Esophagus muscularis mucosa (tissue), 4 donors: ENCODE results near the gene CLCF1. TPM values are rescaled to one million over a fixed set of nuclear protein-coding genes. Genes with fewer than 3 reads are reported as not detected.
"Not testable (repeated sequence)": the region's sequence is repeated elsewhere in the genome, so short reads cannot be mapped to it uniquely, and the experiment has no call there.

Experiments
- DNase-seq: peaks from one replicate; pipeline ENCODE4 v3.0.0-alpha.2; 2017; ENCODE audit errors: extremely low spot score
- H3K27ac ChIP-seq, 4 donors: fragments of 200-600 bp; sonication (generic); replicated peaks in 1 of 4; 1 replicate in 3 of 4; 2 replicates in 1 of 4; pipeline ENCODE4 v1.5.1; 2016 to 2019; ENCODE audit warnings: mild to moderate bottlenecking in 1 of 4
- H3K27me3 ChIP-seq, 4 donors: fragments of 200-600 bp; sonication (generic); one replicate each; pipeline versions ENCODE4 v1.5.1 to v1.6.0; 2016 to 2019
- H3K36me3 ChIP-seq, 4 donors: fragments of 200-600 bp; sonication (generic); one replicate each; pipeline ENCODE4 v1.5.1; 2016 to 2019
- H3K4me1 ChIP-seq, 4 donors: fragments of 200-600 bp; sonication (generic); one replicate each; pipeline ENCODE4 v1.5.1; 2016 to 2019
- H3K4me3 ChIP-seq, 4 donors: fragments of 200-600 bp; sonication (generic); 1 replicate in 2 of 4; 2 replicates in 2 of 4; pipeline ENCODE4 v1.5.1; 2016 to 2019; ENCODE audit warnings: mild to moderate bottlenecking in 4 of 4, moderate library complexity in 1 of 4
- H3K9me3 ChIP-seq, 4 donors: fragments of 200-600 bp; sonication (generic); 1 replicate in 3 of 4; 2 replicates in 1 of 4; pipeline ENCODE4 v1.5.1; 2016 to 2019
- CTCF ChIP-seq, 3 experiments: fragments of 200-600 bp in 2 of 3; fragments of 450-650 bp in 1 of 3; sonication (generic) in 2 of 3; IDR thresholded peaks; one replicate each; pipeline ENCODE4 v1.5.1; 2017 to 2019; ENCODE audit warnings: antibody characterized with exemption in 3 of 3, mild to moderate bottlenecking in 2 of 3, moderate library complexity in 1 of 3
- EP300 ChIP-seq: sonication (generic); formaldehyde crosslinking; IDR thresholded peaks from one replicate; pipeline ENCODE4 v1.6.1; 2017; ENCODE audit warnings: antibody characterized with exemption
- POLR2A ChIP-seq: fragments of 450-650 bp; IDR thresholded peaks from one replicate; pipeline ENCODE4 v1.6.1; 2017; ENCODE audit warnings: antibody characterized with exemption, moderate library complexity, mild to moderate bottlenecking, low read depth
- POLR2AphosphoS5 ChIP-seq, 2 donors: sonication (generic); formaldehyde crosslinking; IDR thresholded peaks; one replicate each; pipeline ENCODE4 v1.6.1; 2017; ENCODE audit warnings: antibody characterized with exemption in 2 of 2
- WGBS: methylation state at CpG from one replicate; pipeline ENCODE4 v1.1.5; 2018; 5-methylcytosine and 5-hydroxymethylcytosine counted together
- intact Hi-C: fragments of 100-400 bp; cut with DNase I; formaldehyde crosslinking; loops from one replicate; pipeline ENCODE4 v1.15.1; 2023
- total RNA-seq, 4 donors: library from RNA; depleted of rRNA; stranded (reverse); fragments of >200 nt; gene quantifications; one replicate each; pipeline versions ENCODE4 v1.1.0 to v1.2.1, GENCODE V29; 2016

The CLCF1 gene
- total RNA-seq, 4 donors from 2014 or later = 8.3 to 28.3 (median 11.8) TPM

GRCh38 chr11:67405688-67406339, 32.4 kb upstream of the CLCF1 start:
- no peak for TF ChIP-seq EP300
- no peak for TF ChIP-seq CTCF (IDR thresholded peaks at IDR 0.05)
- no peak for TF ChIP-seq POLR2AphosphoS5 (IDR thresholded peaks at IDR 0.05)
- TF ChIP-seq POLR2A = no peak
- intact Hi-C loops = no loop called here
- H3K9me3 ChIP-seq = no peaks in the 10 kb centered on the region
- H3K27me3 ChIP-seq = peaks cover 0 to 78% (median 9%) of the 10 kb centered on the region in 4 donors
- H3K27ac ChIP-seq = no peak overlapping the region
- peaks cover 8 to 36% (median 28%) of the 10 kb centered on the region in 4 donors for H3K4me1 ChIP-seq
- no peak for DNase-seq
- WGBS = 88% methylated on average over 2 of the region's 9 CpGs
- no peaks in the 10 kb centered on the region for H3K36me3 ChIP-seq
- H3K4me3 ChIP-seq = no peak overlapping the region

GRCh38 chr11:67405196-67405567, 31.8 kb upstream of the CLCF1 start:
- peaks cover 0 to 72% (median 6%) of the 10 kb centered on the region in 4 donors for H3K27me3 ChIP-seq
- WGBS = no CpG with 5 or more reads among the region's 6 CpGs
- peaks cover 15 to 37% (median 34%) of the 10 kb centered on the region in 4 donors for H3K4me1 ChIP-seq
- TF ChIP-seq CTCF (IDR thresholded peaks at IDR 0.05) (no peak), EP300 (no peak)
- peaks cover 0 to 3% (median 0%) of the 10 kb centered on the region in 4 donors for H3K36me3 ChIP-seq
- DNase-seq = no peak
- H3K27ac ChIP-seq = no peak overlapping the region
- H3K4me3 ChIP-seq = peak overlapping the region in 1 of 4 donors; percentile 41
- no peaks in the 10 kb centered on the region for H3K9me3 ChIP-seq
- intact Hi-C loops = no loop called here

- peaks cover 0 to 8% (median 3%) of the 10 kb centered on the region in 4 donors for H3K36me3 ChIP-seq
- TF ChIP-seq POLR2A = no peak
- TF ChIP-seq EP300 = no peak
- WGBS = 61% methylated on average over 9 of the region's 13 CpGs
- intact Hi-C loops = loop anchor here (5.0 kb wide), 2 partner anchors 63 to 103 kb away; partner anchors contain the start of genes CDK2AP2, PITPNM1 and TMEM134
- no peaks in the 10 kb centered on the region for H3K9me3 ChIP-seq
- peaks cover 20 to 37% (median 36%) of the 10 kb centered on the region in 4 donors for H3K4me1 ChIP-seq
- peaks cover 0 to 67% (median 3%) of the 10 kb centered on the region in 4 donors for H3K27me3 ChIP-seq
- no peak for DNase-seq
- no peak overlapping the region for H3K27ac ChIP-seq
- peak overlapping the region in 3 of 4 donors; percentile 10 to 41 (median 10) for H3K4me3 ChIP-seq
Measured at GRCh38 chr11:67404515-67405195, 31.3 kb upstream of the CLCF1 start.

DNA sequence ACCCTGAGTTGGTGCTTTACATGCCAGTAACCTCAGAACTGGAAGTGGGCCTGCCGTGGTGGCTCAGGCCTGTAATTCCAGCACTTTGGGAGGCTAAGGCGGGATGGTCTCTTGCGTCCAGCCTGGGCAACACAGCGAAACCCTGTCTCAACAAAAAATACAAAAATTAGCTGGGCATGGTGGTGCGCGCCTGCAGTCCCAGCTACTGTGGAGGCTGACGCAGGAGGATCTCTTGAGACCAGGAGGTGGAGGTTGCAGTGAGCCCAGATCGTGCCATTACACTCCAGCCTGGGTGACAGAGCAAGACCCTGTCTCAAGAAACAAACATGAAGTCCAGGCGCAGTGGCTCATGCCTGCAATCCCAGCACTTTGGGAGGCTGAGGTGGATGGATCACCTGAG, 29.7 kb upstream of the CLCF1 start:
- WGBS = 93% methylated on average over 9 of the region's 9 CpGs

GRCh38 chr11:67402192-67402839, 28.9 kb upstream of the CLCF1 start:
- Histone ChIP-seq H3K36me3 (peaks cover 17 to 32% (median 26%) of the 10 kb centered on the region in 4 donors), H3K27me3 (peaks cover 0 to 44% (median 0%) of the 10 kb centered on the region in 4 donors), H3K4me1 (peaks cover 23 to 45% (median 38%) of the 10 kb centered on the region in 4 donors), H3K4me3 (peak overlapping the region; percentile 80 to 92 (median 88)), H3K27ac (peak overlapping the region; percentile 93 to 98 (median 94))
- intact Hi-C loops = loop anchor here (5.0 kb wide), 2 partner anchors 65 to 105 kb away; partner anchors contain the start of genes CDK2AP2, PITPNM1 and TMEM134
- WGBS = 56% methylated on average over 19 of the region's 19 CpGs
- not testable (repeated sequence) for H3K9me3 ChIP-seq, DNase-seq

More for the DNA sequence above, 29.7 kb upstream of the CLCF1 start:
- DNase-seq, H3K27ac ChIP-seq, H3K9me3 ChIP-seq: not testable (repeated sequence)
- H3K36me3 ChIP-seq = peaks cover 9 to 24% (median 19%) of the 10 kb centered on the region in 4 donors
- peak overlapping the region in 1 of 4 donors; percentile 10 for H3K4me3 ChIP-seq
- intact Hi-C loops = loop anchor here (5.0 kb wide), 2 partner anchors 64 to 104 kb away; partner anchors contain the start of genes CDK2AP2, PITPNM1 and TMEM134
- peaks cover 23 to 41% (median 36%) of the 10 kb centered on the region in 4 donors for H3K4me1 ChIP-seq
- peaks cover 0 to 51% (median 0%) of the 10 kb centered on the region in 4 donors for H3K27me3 ChIP-seq
